ENCODE data around the gene FECH.

FECH gene

GRCh38 chr18:57555134-57555533 is 31.4 kb downstream of the FECH start:
- Histone ChIP-seq H3K27ac (no peak overlapping the region), H3K4me3 (no peak overlapping the region), H3K4me1 (no peaks in the 10 kb centered on the region), H3K36me3 (peaks cover 44 to 96% (median 66%) of the 10 kb centered on the region in 3 donors), H3K9me3 (no peaks in the 10 kb centered on the region), H3K27me3 (no peaks in the 10 kb centered on the region)
- DNase-seq = no peak
- intact Hi-C loops (cut with DNase I; ENCODE audit: low total_unique reads) = no loop called here
- TF ChIP-seq CTCF (IDR thresholded peaks at IDR 0.05) = no peak

GRCh38 chr18:57550510-57550909 is 36.0 kb downstream of the FECH start:
- Histone ChIP-seq H3K36me3 (peaks cover 22 to 55% (median 51%) of the 10 kb centered on the region in 3 donors), H3K27me3 (no peaks in the 10 kb centered on the region), H3K4me3 (no peak overlapping the region), H3K4me1 (no peaks in the 10 kb centered on the region), H3K9me3 (no peaks in the 10 kb centered on the region), H3K27ac (no peak overlapping the region)
- TF ChIP-seq CTCF (IDR thresholded peaks at IDR 0.05) = no peak
- intact Hi-C loops (cut with DNase I; ENCODE audit: low total_unique reads) = no loop called here
- DNase-seq = no peak

- no peak overlapping the region for H3K27ac ChIP-seq
- intact Hi-C loops (cut with DNase I; ENCODE audit: low total_unique reads) = no loop called here
- H3K4me1 ChIP-seq = peaks cover 0 to 9% (median 2%) of the 10 kb centered on the region in 4 donors
- TF ChIP-seq CTCF (IDR thresholded peaks at IDR 0.05) = no peak
- no peak overlapping the region for H3K4me3 ChIP-seq
- H3K9me3 ChIP-seq = no peaks in the 10 kb centered on the region
- DNase-seq = no peak
- peaks cover 8 to 24% (median 23%) of the 10 kb centered on the region in 3 donors for H3K36me3 ChIP-seq
- H3K27me3 ChIP-seq = no peaks in the 10 kb centered on the region
Observed at GRCh38 chr18:57547260-57547659, 39.2 kb downstream of the FECH start.

GRCh38 chr18:57544936-57545660 is 41.4 kb downstream of the FECH start:
- DNase-seq = no peak
- H3K4me3 ChIP-seq = no peak overlapping the region
- H3K4me1 ChIP-seq = peaks cover 0 to 13% (median 2%) of the 10 kb centered on the region in 4 donors
- H3K27ac ChIP-seq = no peak overlapping the region
- no peak for TF ChIP-seq CTCF (IDR thresholded peaks at IDR 0.05)
- H3K9me3 ChIP-seq = no peaks in the 10 kb centered on the region
- H3K36me3 ChIP-seq = peaks cover 4 to 11% (median 5%) of the 10 kb centered on the region in 3 donors
- intact Hi-C loops (cut with DNase I; ENCODE audit: low total_unique reads) = no loop called here
- no peaks in the 10 kb centered on the region for H3K27me3 ChIP-seq

- H3K4me3 ChIP-seq = no peak overlapping the region
- peaks cover 0 to 13% (median 2%) of the 10 kb centered on the region in 4 donors for H3K4me1 ChIP-seq
- H3K9me3 ChIP-seq = no peaks in the 10 kb centered on the region
- no peak overlapping the region for H3K27ac ChIP-seq
- no peak for TF ChIP-seq CTCF (IDR thresholded peaks at IDR 0.05)
- intact Hi-C loops (cut with DNase I; ENCODE audit: low total_unique reads) = no loop called here
- H3K36me3 ChIP-seq = peaks cover 0 to 2% (median 0%) of the 10 kb centered on the region in 3 donors
- no peaks in the 10 kb centered on the region for H3K27me3 ChIP-seq
- no peak for DNase-seq
Observed at GRCh38 chr18:57543560-57543959, 42.9 kb downstream of the FECH start.
